Muscle of back (tissue), 11 donors: Measurements from ENCODE around the gene CEP135. TPM values are rescaled to one million over a fixed set of nuclear protein-coding genes. Genes with fewer than 3 reads are reported as not detected.

Experiments used
- DNase-seq, 3 donors: peaks; one replicate each; pipeline versions ENCODE4 v3.0.0 to v3.0.0-alpha.2; 2013
- polyA plus RNA-seq, 10 donors: library from polyadenylated mRNA; unstranded; fragments of 120-200 nt; gene quantifications; one replicate each; pipeline ENCODE4 v1.2.1, GENCODE V29; 2013; ENCODE audit not compliant: insufficient read length in 10 of 10

The CEP135 gene
- polyA plus RNA-seq, 10 donors: 4.0 to 8.9 (median 6.5) TPM

- no peak for DNase-seq
Observed at GRCh38 chr4:56007154-56007553, 58.4 kb downstream of the CEP135 start.

- no peak for DNase-seq
Observed at GRCh38 chr4:56008206-56008605, 59.5 kb downstream of the CEP135 start.

GRCh38 chr4:56026596-56026995 is 77.9 kb downstream of the CEP135 start:
- DNase-seq: peak in 1 of 3 donors; percentile 2

- DNase-seq: no peak
Observed at GRCh38 chr4:56028165-56028564, 79.4 kb downstream of the CEP135 start.

GRCh38 chr4:56038487-56039162 is 89.9 kb downstream of the CEP135 start:
- no peak for DNase-seq

- DNase-seq: no peak
Observed at GRCh38 chr4:56040842-56041241, 92.1 kb downstream of the CEP135 start.

GRCh38 chr4:56042225-56042624 is 93.5 kb downstream of the CEP135 start:
- DNase-seq: no peak

GRCh38 chr4:56048383-56048701 is 99.6 kb downstream of the CEP135 start:
- no peak for DNase-seq

GRCh38 chr4:56048702-56049431 is 100.1 kb downstream of the CEP135 start:
- DNase-seq: peak; percentile 54 to 88 (median 78)

- peak in 1 of 3 donors; percentile 22 for DNase-seq
Observed at GRCh38 chr4:56050625-56051024, 101.9 kb downstream of the CEP135 start.

GRCh38 chr4:56051029-56051709 is 102.4 kb downstream of the CEP135 start:
- no peak for DNase-seq

GRCh38 chr4:56051710-56052075 is 102.9 kb downstream of the CEP135 start:
- no peak for DNase-seq

GRCh38 chr4:56052481-56052880 is 103.7 kb downstream of the CEP135 start:
- DNase-seq: no peak

- no peak for DNase-seq
Observed at GRCh38 chr4:56052966-56053365, 104.2 kb downstream of the CEP135 start.

GRCh38 chr4:56055027-56055977 is 106.6 kb downstream of the CEP135 start:
- DNase-seq: no peak

GRCh38 chr4:56055991-56056390 is 107.2 kb downstream of the CEP135 start:
- DNase-seq: no peak

- DNase-seq: no peak
Observed at GRCh38 chr4:56058555-56058954, 109.8 kb downstream of the CEP135 start.

GRCh38 chr4:56060036-56060435 is 111.3 kb downstream of the CEP135 start:
- no peak for DNase-seq

GRCh38 chr4:56062106-56062505 is 113.4 kb downstream of the CEP135 start:
- DNase-seq: no peak

GRCh38 chr4:56062526-56063145 is 113.9 kb downstream of the CEP135 start:
- no peak for DNase-seq

GRCh38 chr4:56066493-56066892 is 117.7 kb downstream of the CEP135 start:
- no peak for DNase-seq
